ENCODE measurements around the gene OR52N2.

- TF ChIP-seq POLR2A (IDR thresholded peaks at IDR 0.05) (no peak), CTCF (IDR thresholded peaks at IDR 0.05) (no peak)
Observed at GRCh38 chr11:5847711-5848110, 39.0 kb downstream of the OR52N2 start.
